Astrocyte of the cerebellum (primary cell): Measurements from ENCODE around the gene FRMPD4.

Source experiments
- DNase-seq: peaks from one replicate; pipeline ENCODE4 v3.0.0-alpha.2; 2011; ENCODE audit warnings: low read depth
- H3K4me3 ChIP-seq: 2 replicates; pipeline ENCODE4 v1.5.1; 2011; ENCODE audit warnings: mild to moderate bottlenecking, low read depth, low read length, moderate library complexity
- CTCF ChIP-seq: IDR thresholded peaks from 2 replicates; pipeline ENCODE4 v1.5.1; 2012; ENCODE audit warnings: low read length, low read depth, moderate library complexity, mild to moderate bottlenecking; ENCODE audit errors: missing control alignments
- in situ Hi-C: cut with HindIII; loops from 2 replicates; pipeline ENCODE4 v1.10.0; 2017; ENCODE audit warnings: low sequenced_read_pairs

The FRMPD4 gene

GRCh38 chrX:12332786-12333347 is 194.6 kb downstream of the FRMPD4 start:
- DNase-seq: no peak
- in situ Hi-C loops: no loop called here
- no peak for TF ChIP-seq CTCF
- H3K4me3 ChIP-seq: no peak overlapping the region

- no peak overlapping the region for H3K4me3 ChIP-seq
- TF ChIP-seq CTCF: no peak
- in situ Hi-C loops: no loop called here
- no peak for DNase-seq
Observed at GRCh38 chrX:12339921-12340320, 201.6 kb downstream of the FRMPD4 start.

GRCh38 chrX:12344954-12345353 is 206.7 kb downstream of the FRMPD4 start:
- no peak for TF ChIP-seq CTCF
- in situ Hi-C loops: no loop called here
- no peak overlapping the region for H3K4me3 ChIP-seq
- DNase-seq: no peak

- in situ Hi-C loops: no loop called here
- no peak for DNase-seq
- H3K4me3 ChIP-seq: no peak overlapping the region
- TF ChIP-seq CTCF: no peak
Observed at GRCh38 chrX:12349201-12349600, 210.9 kb downstream of the FRMPD4 start.

GRCh38 chrX:12352922-12353321 is 214.6 kb downstream of the FRMPD4 start:
- TF ChIP-seq CTCF: no peak
- DNase-seq: no peak
- no peak overlapping the region for H3K4me3 ChIP-seq
- in situ Hi-C loops: no loop called here

- peak; percentile 3 for DNase-seq
- in situ Hi-C loops: no loop called here
- TF ChIP-seq CTCF: no peak
- no peak overlapping the region for H3K4me3 ChIP-seq
Observed at GRCh38 chrX:12360383-12360782, 222.1 kb downstream of the FRMPD4 start.
